ENCODE results near the gene ADCY10.
"Not testable (repeated sequence)": the region's sequence is repeated elsewhere in the genome, so short reads cannot be mapped to it uniquely, and the experiment has no call there.

DNA sequence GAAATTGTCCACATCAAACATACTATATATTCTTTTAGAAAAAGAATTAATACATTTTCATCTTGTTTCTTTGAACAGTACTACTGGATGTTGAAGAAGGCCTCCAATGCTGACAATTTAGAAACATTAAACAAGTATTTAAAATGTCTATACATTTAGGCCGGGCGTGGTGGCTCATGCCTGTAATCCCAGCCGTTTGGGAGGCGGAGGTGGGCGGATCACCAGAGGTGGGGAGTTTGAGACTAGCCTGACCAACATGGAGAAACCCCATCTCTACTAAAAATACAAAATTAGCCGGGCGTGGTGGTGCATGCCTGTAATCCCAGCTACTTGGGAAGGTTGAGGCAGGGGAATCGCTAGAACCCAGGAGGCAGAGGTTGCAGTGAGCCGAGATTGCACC is 15.0 kb upstream of the ADCY10 start:
- TF ChIP-seq, protein P1, sequence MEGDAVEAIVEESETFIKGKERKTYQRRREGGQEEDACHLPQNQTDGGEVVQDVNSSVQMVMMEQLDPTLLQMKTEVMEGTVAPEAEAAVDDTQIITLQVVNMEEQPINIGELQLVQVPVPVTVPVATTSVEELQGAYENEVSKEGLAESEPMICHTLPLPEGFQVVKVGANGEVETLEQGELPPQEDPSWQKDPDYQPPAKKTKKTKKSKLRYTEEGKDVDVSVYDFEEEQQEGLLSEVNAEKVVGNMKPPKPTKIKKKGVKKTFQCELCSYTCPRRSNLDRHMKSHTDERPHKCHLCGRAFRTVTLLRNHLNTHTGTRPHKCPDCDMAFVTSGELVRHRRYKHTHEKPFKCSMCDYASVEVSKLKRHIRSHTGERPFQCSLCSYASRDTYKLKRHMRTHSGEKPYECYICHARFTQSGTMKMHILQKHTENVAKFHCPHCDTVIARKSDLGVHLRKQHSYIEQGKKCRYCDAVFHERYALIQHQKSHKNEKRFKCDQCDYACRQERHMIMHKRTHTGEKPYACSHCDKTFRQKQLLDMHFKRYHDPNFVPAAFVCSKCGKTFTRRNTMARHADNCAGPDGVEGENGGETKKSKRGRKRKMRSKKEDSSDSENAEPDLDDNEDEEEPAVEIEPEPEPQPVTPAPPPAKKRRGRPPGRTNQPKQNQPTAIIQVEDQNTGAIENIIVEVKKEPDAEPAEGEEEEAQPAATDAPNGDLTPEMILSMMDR (IDR thresholded peaks at IDR 0.05) = not testable (repeated sequence)
- not testable (repeated sequence) for TF ChIP-seq POLR2A, POLR2AphosphoS5 (IDR thresholded peaks at IDR 0.05)
